GM23338 (cell line): ENCODE measurements around the gene FAM111A. TPM values are rescaled to one million over a fixed set of nuclear protein-coding genes. Genes with fewer than 3 reads are reported as not detected.

ENCODE experiments used
- ATAC-seq: fragments of 200-7000 bp; cut with Tn5 transposase; 3 replicates; pipeline ENCODE4 v1.9.1; 2020
- DNase-seq: peaks from one replicate; pipeline ENCODE4 v3.0.0-alpha.2; 2015; ENCODE audit warnings: low spot score
- H2AFZ ChIP-seq: fragments of 200-600 bp; sonication (generic); 2 replicates; pipeline ENCODE4 v1.8.0; 2016; ENCODE audit warnings: antibody characterized with exemption, mild to moderate bottlenecking, moderate library complexity
- H3F3A ChIP-seq: fragments of 200-600 bp; sonication (generic); replicated peaks from 2 replicates; pipeline ENCODE4 v1.8.0; 2017; ENCODE audit warnings: antibody characterized with exemption, mixed run types, low read depth
- H3K27ac ChIP-seq: fragments of 200-600 bp; sonication (generic); 2 replicates; pipeline ENCODE4 v1.6.1; 2016; ENCODE audit warnings: low read depth
- H3K27me3 ChIP-seq: fragments of 200-600 bp; sonication (generic); 2 replicates; pipeline ENCODE4 v1.8.0; 2016; ENCODE audit warnings: mild to moderate bottlenecking, mixed run types, moderate library complexity; ENCODE audit not compliant: insufficient read depth
- H3K36me3 ChIP-seq: fragments of 200-600 bp; sonication (generic); 2 replicates; pipeline ENCODE4 v1.8.0; 2016; ENCODE audit warnings: mild to moderate bottlenecking; ENCODE audit not compliant: insufficient read depth
- H3K4me1 ChIP-seq: fragments of 200-600 bp; sonication (generic); 2 replicates; pipeline ENCODE4 v1.8.0; 2016; ENCODE audit warnings: mild to moderate bottlenecking, moderate library complexity; ENCODE audit not compliant: insufficient read depth
- H3K4me2 ChIP-seq: fragments of 200-600 bp; sonication (generic); 2 replicates; pipeline ENCODE4 v1.7.1; 2017; ENCODE audit warnings: mixed run types
- H3K4me3 ChIP-seq: fragments of 200-600 bp; sonication (generic); 2 replicates; pipeline ENCODE4 v1.6.1; 2016; ENCODE audit warnings: mixed run types
- H3K79me2 ChIP-seq: fragments of 200-600 bp; sonication (generic); replicated peaks from 2 replicates; pipeline ENCODE4 v1.8.0; 2017; ENCODE audit warnings: mild to moderate bottlenecking; ENCODE audit not compliant: insufficient read depth
- H3K9me2 ChIP-seq: fragments of 200-600 bp; sonication (generic); 2 replicates; pipeline ENCODE4 v1.8.0; 2017; ENCODE audit not compliant: insufficient read depth
- H4K20me1 ChIP-seq: fragments of 200-600 bp; sonication (generic); replicated peaks from 2 replicates; pipeline ENCODE4 v1.8.0; 2017; ENCODE audit warnings: mild to moderate bottlenecking; ENCODE audit not compliant: insufficient read depth
- H3K27ac Mint-ChIP-seq: 2 replicates; pipeline ENCODE4 v1.8.0; 2020; ENCODE audit warnings: inconsistent platforms, mild to moderate bottlenecking, moderate library complexity, mixed read lengths
- H3K27me3 Mint-ChIP-seq: 3 replicates; pipeline ENCODE4 v1.8.0; 2022; ENCODE audit warnings: low read depth, mild to moderate bottlenecking, moderate library complexity, mixed read lengths, inconsistent platforms; ENCODE audit not compliant: insufficient read depth, poor library complexity
- H3K36me3 Mint-ChIP-seq: 3 replicates; pipeline ENCODE4 v1.8.0; 2021; ENCODE audit warnings: low read depth, mild to moderate bottlenecking, inconsistent platforms, moderate library complexity, mixed read lengths
- H3K4me1 Mint-ChIP-seq: 3 replicates; pipeline ENCODE4 v1.8.0; 2020; ENCODE audit warnings: mild to moderate bottlenecking, inconsistent platforms, mixed read lengths
- H3K4me3 Mint-ChIP-seq: 3 replicates; pipeline ENCODE4 v1.8.0; 2021; ENCODE audit warnings: moderate library complexity, mild to moderate bottlenecking, inconsistent platforms, mixed read lengths
- H3K9me3 Mint-ChIP-seq: 3 replicates; pipeline ENCODE4 v1.8.0; 2020; ENCODE audit warnings: moderate library complexity, mild to moderate bottlenecking, inconsistent platforms, mixed read lengths
- CREB1 ChIP-seq: fragments of 250-450 bp; sonication (Bioruptor Pico); IDR thresholded peaks from 2 replicates; pipeline ENCODE4 v1.5.0; 2020; ENCODE audit warnings: low read depth, mild to moderate bottlenecking, moderate library complexity
- CTCF ChIP-seq, 2 experiments: fragments of 200-600 bp in 1 of 2; sonication (generic) in 1 of 2; conservative IDR thresholded peaks; 2 replicates each; pipeline versions ENCODE4 v1.5.1 to v1.6.1; 2016 to 2017; ENCODE audit warnings: antibody characterized with exemption in 2 of 2, low read depth in 2 of 2, mild to moderate bottlenecking in 2 of 2, moderate library complexity in 1 of 2
- ETS1 ChIP-seq: IDR thresholded peaks from 2 replicates; pipeline ENCODE4 v1.6.1; 2016; ENCODE audit warnings: antibody characterized with exemption
- EZH2 ChIP-seq: fragments of 200-600 bp; sonication (generic); IDR thresholded peaks from one replicate; pipeline ENCODE4 v1.8.0; 2017; ENCODE audit warnings: antibody characterized with exemption, mild to moderate bottlenecking, low read depth; ENCODE audit not compliant: unreplicated experiment
- EZH2phosphoT487 ChIP-seq: fragments of 200-600 bp; sonication (generic); IDR thresholded peaks from one replicate; pipeline ENCODE4 v1.8.1; 2018; ENCODE audit warnings: antibody characterized with exemption; ENCODE audit not compliant: unreplicated experiment
- JUNB ChIP-seq: IDR thresholded peaks from one replicate; pipeline ENCODE4 v1.6.1; 2016; ENCODE audit warnings: antibody characterized with exemption; ENCODE audit not compliant: unreplicated experiment
- NANOG ChIP-seq: IDR thresholded peaks from 2 replicates; pipeline ENCODE4 v1.6.1; 2016; ENCODE audit warnings: antibody characterized with exemption, borderline replicate concordance
- POLR2AphosphoS5 ChIP-seq: IDR thresholded peaks from 2 replicates; pipeline ENCODE4 v1.6.1; 2016; ENCODE audit warnings: antibody characterized with exemption, low read depth
- REST ChIP-seq: IDR thresholded peaks from one replicate; pipeline ENCODE4 v1.6.1; 2018; ENCODE audit warnings: antibody characterized with exemption; ENCODE audit not compliant: unreplicated experiment
- ZNF114 ChIP-seq: fragments of 250-450 bp; sonication (Bioruptor Pico); IDR thresholded peaks from 2 replicates; pipeline ENCODE4 v1.5.0; 2020; ENCODE audit warnings: mild to moderate bottlenecking, moderate library complexity
- ZNF331 ChIP-seq: fragments of 250-450 bp; sonication (Bioruptor Pico); IDR thresholded peaks from 2 replicates; pipeline ENCODE4 v1.5.0; 2020; ENCODE audit warnings: low read depth, mild to moderate bottlenecking, moderate library complexity
- ZNF462 ChIP-seq: fragments of 250-450 bp; sonication (Bioruptor Pico); IDR thresholded peaks from 2 replicates; pipeline ENCODE4 v1.5.0; 2020; ENCODE audit warnings: mild to moderate bottlenecking, moderate library complexity
- polyA plus RNA-seq: library from polyadenylated mRNA; unstranded; fragments of >200 nt; fragmentation: Nextera tagmentation; extraction: Ambion mirVana; gene quantifications from 2 replicates; pipeline ENCODE4 v1.2.1, GENCODE V29; 2016
- total RNA-seq: library from RNA; depleted of rRNA; stranded (reverse); fragments of >200 nt; shearing (Covaris generic); gene quantifications from 2 replicates; pipeline ENCODE4 v1.2.3, GENCODE V29; 2014

Gene FAM111A
- total and polyA plus RNA-seq, 2 experiments from 2014 or later = 23.0 to 38.1 TPM

GRCh38 chr11:59181746-59182456 lies 39.2 kb downstream of the FAM111A start:
- Mint-ChIP-seq H3K27ac (no peak overlapping the region), H3K9me3 (peaks cover 30% of the 10 kb centered on the region), H3K27me3 (peaks cover 4% of the 10 kb centered on the region), H3K4me1 (peaks cover 24% of the 10 kb centered on the region), H3K4me3 (no peak overlapping the region), H3K36me3 (peaks cover 66% of the 10 kb centered on the region)
- H2AFZ ChIP-seq = no peak overlapping the region
- no peaks in the 10 kb centered on the region for H3F3A ChIP-seq
- no peaks in the 10 kb centered on the region for H3K4me1 ChIP-seq
- H3K4me3 ChIP-seq = no peak overlapping the region
- ATAC-seq (no peak), DNase-seq (no peak)
- H3K36me3 ChIP-seq = no peaks in the 10 kb centered on the region; the same call in 1 of the 2 replicates
- H4K20me1 ChIP-seq = no peaks in the 10 kb centered on the region; the same call in none of the 2 replicates
- TF ChIP-seq EZH2phosphoT487 = no peak
- TF ChIP-seq CREB1 (CRISPR knock-in tag) = no peak
- no peak for TF ChIP-seq JUNB
- TF ChIP-seq POLR2AphosphoS5 = no peak
- TF ChIP-seq REST = no peak
- no peak for TF ChIP-seq ZNF462 (CRISPR knock-in tag)
- TF ChIP-seq EZH2 = no peak
- TF ChIP-seq ETS1 = no peak
- TF ChIP-seq CTCF (conservative IDR thresholded peaks at IDR 0.05; ENCODE audit: low read depth in 2 of 2) = no peak
- no peak for TF ChIP-seq ZNF331 (CRISPR knock-in tag)
- TF ChIP-seq ZNF114 (CRISPR knock-in tag) = no peak
- no peak for TF ChIP-seq NANOG
- peaks cover 17% of the 10 kb centered on the region for H3K79me2 ChIP-seq
- H3K27ac ChIP-seq = no peak overlapping the region
- H3K9me2 ChIP-seq = peaks cover 5% of the 10 kb centered on the region; the same call in 1 of the 2 replicates
- H3K27me3 ChIP-seq = no peaks in the 10 kb centered on the region
- H3K4me2 ChIP-seq = no peak overlapping the region
